Activated CD4-positive, alpha-beta memory T cell treated with anti-CD3 and anti-CD28 coated beads, Interleukin-2, amount 10 ng/mL, durations not matched to agents 7 days and 5 days (primary cell): ENCODE results near the gene FAAP20. TPM values are rescaled to one million over a fixed set of nuclear protein-coding genes. Genes with fewer than 3 reads are reported as not detected.

Experiments
- CTCF ChIA-PET: fragments of 350-600 bp; sonication (Branson Sonifier 250); formaldehyde crosslinking; loops from one replicate; lab custom pipeline; 2021; ENCODE audit warnings: antibody characterized with exemption, inconsistent platforms; lab: Charles Lee
- POLR2A ChIA-PET: fragments of 350-600 bp; sonication (Branson Sonifier 250); formaldehyde crosslinking; loops from one replicate; lab custom pipeline; 2021; ENCODE audit warnings: antibody characterized with exemption; lab: Charles Lee
- DNase-seq: peaks from one replicate; pipeline ENCODE4 v3.0.0-alpha.2; 2020
- H3K27ac Mint-ChIP-seq: one replicate; pipeline ENCODE4 v1.8.0; 2021; ENCODE audit warnings: mild to moderate bottlenecking, mixed read lengths
- H3K27me3 Mint-ChIP-seq: one replicate; pipeline ENCODE4 v1.8.0; 2021; ENCODE audit warnings: mixed read lengths
- H3K36me3 Mint-ChIP-seq: one replicate; pipeline ENCODE4 v1.8.0; 2021; ENCODE audit warnings: low read depth, mixed read lengths
- H3K4me1 Mint-ChIP-seq: one replicate; pipeline ENCODE4 v1.8.0; 2021; ENCODE audit warnings: mixed read lengths
- H3K4me3 Mint-ChIP-seq: one replicate; pipeline ENCODE4 v1.8.0; 2021; ENCODE audit warnings: mild to moderate bottlenecking, mixed read lengths
- H3K9me3 Mint-ChIP-seq: one replicate; pipeline ENCODE4 v1.8.0; 2021; ENCODE audit warnings: mixed read lengths
- total RNA-seq, 2 experiments: library from RNA; stranded (reverse); gene quantifications; one replicate each; pipeline ENCODE4 v1.2.3, GENCODE V29; 2021

The FAAP20 gene
- total RNA-seq, 2 experiments from 2014 or later = 53.4 to 57.1 TPM

GRCh38 chr1:2203671-2204414 is 9.3 kb upstream of the FAAP20 start:
- Mint-ChIP-seq H3K27me3 (peaks cover 4% of the 10 kb centered on the region), H3K27ac (no peak overlapping the region), H3K4me3 (no peak overlapping the region), H3K4me1 (peaks cover 24% of the 10 kb centered on the region), H3K36me3 (no peaks in the 10 kb centered on the region), H3K9me3 (no peaks in the 10 kb centered on the region)
- ChIA-PET CTCF (interaction anchor here (2.9 kb wide), 1 partner anchor 9 kb away, joined by 12 read pairs; the partner anchor contains the start of gene FAAP20), POLR2A (interaction anchor here (0.8 to 2.6 kb wide), 5 partner anchors 9 to 52 kb away, joined by 3 to 11 read pairs (median 7); partner anchors contain the start of gene FAAP20)
- DNase-seq = no peak

DNA sequence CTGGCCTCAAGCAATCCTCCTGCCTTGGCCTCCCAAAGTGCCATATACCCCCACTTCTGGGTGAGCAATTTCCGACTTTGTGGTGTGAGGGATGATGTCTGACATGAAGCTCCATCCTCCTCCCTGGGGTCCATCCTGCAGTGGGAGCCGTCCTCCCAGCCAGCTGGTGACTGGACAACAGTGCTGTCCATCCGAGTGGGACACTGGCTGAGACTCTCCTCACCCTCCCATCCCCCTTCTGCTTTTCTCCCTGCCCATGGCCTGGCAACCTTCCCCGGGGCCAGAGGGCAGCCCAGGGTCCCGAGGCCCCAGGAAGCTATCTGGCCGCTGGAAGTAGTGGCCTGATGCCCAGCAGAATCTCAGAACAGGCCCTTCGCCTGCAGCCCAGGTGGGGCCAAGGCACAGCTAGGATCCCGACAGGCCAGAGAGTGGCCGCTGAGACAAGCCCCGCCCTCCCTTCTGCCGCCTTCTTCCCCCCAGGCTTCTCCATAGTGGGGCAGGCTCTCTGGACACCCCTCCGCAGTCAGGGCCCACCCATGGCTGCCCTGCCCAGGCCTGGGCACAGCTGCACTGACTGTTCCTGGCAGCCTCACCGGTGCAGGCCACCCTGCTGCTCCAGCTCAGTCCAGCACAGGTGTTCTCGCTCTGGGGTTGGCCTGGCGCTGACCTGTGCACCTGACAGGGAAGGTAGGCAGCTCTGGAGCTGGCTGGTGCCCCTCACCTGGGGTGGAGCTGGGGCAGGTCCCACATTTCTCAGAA is 8.4 kb upstream of the FAAP20 start:
- H3K36me3 Mint-ChIP-seq = no peaks in the 10 kb centered on the region
- CTCF ChIA-PET = interaction anchor here (2.9 kb wide), 1 partner anchor 8 kb away, joined by 12 read pairs; the partner anchor contains the start of gene FAAP20
- DNase-seq = no peak
- H3K27me3 Mint-ChIP-seq = peaks cover 4% of the 10 kb centered on the region
- no peak overlapping the region for H3K4me3 Mint-ChIP-seq
- peaks cover 32% of the 10 kb centered on the region for H3K4me1 Mint-ChIP-seq
- H3K27ac Mint-ChIP-seq = no peak overlapping the region
- POLR2A ChIA-PET = interaction anchor here (0.8 to 1.9 kb wide), 6 partner anchors 8 to 98 kb away, joined by 3 to 7 read pairs (median 4); partner anchors contain the start of gene FAAP20
- H3K9me3 Mint-ChIP-seq = no peaks in the 10 kb centered on the region

DNA sequence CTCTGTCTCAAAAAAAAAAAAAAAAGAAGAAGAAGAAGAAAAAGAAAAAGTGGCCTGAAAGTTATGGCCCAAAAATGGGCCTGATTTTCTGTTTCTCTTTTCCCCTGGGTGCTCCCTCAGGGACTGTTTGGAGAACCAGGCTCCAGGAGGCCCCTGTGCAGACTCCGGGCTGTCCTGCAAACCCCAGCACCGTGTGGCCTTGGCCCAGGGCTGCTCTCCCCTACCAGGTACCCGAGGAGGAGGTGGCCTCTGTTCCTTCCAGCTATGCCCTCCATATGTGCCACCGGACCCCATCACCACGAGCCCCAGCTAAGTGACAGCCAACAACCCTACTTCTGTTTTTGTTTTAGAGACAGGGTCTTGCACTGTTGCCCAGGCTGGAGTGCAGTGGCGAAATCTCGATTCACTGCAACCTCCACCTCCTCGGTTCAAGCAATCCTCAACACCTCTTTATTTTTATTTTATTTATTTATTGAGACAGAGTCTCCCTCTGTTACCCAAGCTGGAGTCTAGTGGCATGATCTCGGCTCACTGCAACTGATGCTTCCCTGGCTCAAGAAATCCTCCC is 7.5 kb upstream of the FAAP20 start:
- Mint-ChIP-seq H3K27me3 (peaks cover 3% of the 10 kb centered on the region), H3K4me3 (no peak overlapping the region), H3K36me3 (no peaks in the 10 kb centered on the region), H3K27ac (no peak overlapping the region), H3K4me1 (peaks cover 33% of the 10 kb centered on the region), H3K9me3 (no peaks in the 10 kb centered on the region)
- POLR2A ChIA-PET = interaction anchor here (1.0 to 1.7 kb wide), 3 partner anchors 27 to 99 kb away, joined by 3 to 7 read pairs (median 4); no protein-coding TSS in a partner anchor
- CTCF ChIA-PET = no interaction called here
- no peak for DNase-seq

DNA sequence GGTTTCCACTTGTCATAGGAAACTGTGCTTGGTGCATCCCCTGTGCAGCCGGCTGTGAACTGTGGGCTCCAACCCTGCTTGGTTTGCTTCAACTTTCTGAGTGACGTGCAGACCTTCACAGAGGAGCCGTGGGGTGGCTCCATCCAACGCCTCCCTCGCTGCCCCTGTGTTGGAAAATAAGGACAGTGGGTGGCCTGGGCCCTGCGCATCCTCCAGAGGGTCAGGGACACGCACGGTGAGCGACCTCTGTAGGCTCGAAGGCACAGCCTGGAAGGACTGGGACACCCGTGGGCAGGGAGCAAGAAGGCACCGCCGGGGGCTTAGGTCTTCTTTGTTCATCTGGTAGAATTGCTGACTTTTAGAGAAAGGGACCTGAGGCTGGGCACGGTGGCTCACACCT is 6.5 kb upstream of the FAAP20 start:
- POLR2A ChIA-PET = interaction anchor here (1.0 to 4.1 kb wide), 2 partner anchors 9 to 31 kb away, joined by 3 to 50 read pairs; no protein-coding TSS in a partner anchor
- no peaks in the 10 kb centered on the region for H3K36me3 Mint-ChIP-seq
- H3K4me1 Mint-ChIP-seq = peaks cover 32% of the 10 kb centered on the region
- CTCF ChIA-PET = interaction anchor here (1.5 to 2.4 kb wide), 3 partner anchors 179 to 190 kb away, joined by 4 to 28 read pairs (median 7); partner anchors contain the start of genes MORN1 and RER1
- no peak overlapping the region for H3K27ac Mint-ChIP-seq
- H3K27me3 Mint-ChIP-seq = no peaks in the 10 kb centered on the region
- no peak overlapping the region for H3K4me3 Mint-ChIP-seq
- no peaks in the 10 kb centered on the region for H3K9me3 Mint-ChIP-seq
- DNase-seq = no peak

DNA sequence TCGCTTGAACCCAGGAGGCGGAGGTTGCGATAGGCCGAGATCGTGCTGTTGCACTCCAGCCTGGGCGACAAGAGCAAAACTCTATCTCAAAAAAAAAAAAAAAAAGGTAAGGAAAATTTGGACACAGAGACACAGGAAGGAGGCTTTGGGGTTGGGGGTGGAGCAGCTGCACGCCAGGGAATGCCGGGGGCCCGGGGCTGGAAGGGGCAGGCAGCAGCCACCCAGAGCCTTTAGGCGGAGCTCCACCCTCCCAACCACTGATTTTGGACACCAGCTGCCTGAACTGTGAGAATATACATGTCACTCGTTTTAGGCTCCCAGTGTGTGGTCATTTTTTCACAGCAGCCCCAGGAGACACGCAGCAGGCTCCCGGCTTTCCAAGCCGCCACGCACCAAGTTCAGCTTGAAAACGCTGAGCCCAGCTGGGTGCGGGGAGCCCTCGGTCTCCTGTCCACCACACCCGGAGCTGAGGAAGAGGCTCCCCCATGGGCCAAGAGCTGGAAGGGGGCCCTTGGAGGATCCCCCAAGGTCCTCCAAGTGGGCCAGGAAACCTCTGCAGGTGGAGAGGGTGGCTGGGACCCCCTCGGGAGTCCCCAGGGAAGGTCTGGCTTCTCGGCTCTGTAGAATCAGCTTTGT is 5.9 kb upstream of the FAAP20 start:
- ChIA-PET POLR2A (interaction anchor here (1.0 to 4.1 kb wide), 7 partner anchors 9 to 191 kb away, joined by 3 to 50 read pairs (median 8); partner anchors contain the start of genes MORN1 and RER1), CTCF (interaction anchor here (1.2 to 2.4 kb wide), 4 partner anchors 67 to 191 kb away, joined by 4 to 28 read pairs (median 6); partner anchors contain the start of genes MORN1 and RER1)
- Mint-ChIP-seq H3K4me3 (no peak overlapping the region), H3K27ac (no peak overlapping the region), H3K36me3 (no peaks in the 10 kb centered on the region), H3K9me3 (no peaks in the 10 kb centered on the region), H3K4me1 (peaks cover 32% of the 10 kb centered on the region), H3K27me3 (no peaks in the 10 kb centered on the region)
- DNase-seq = no peak

DNA sequence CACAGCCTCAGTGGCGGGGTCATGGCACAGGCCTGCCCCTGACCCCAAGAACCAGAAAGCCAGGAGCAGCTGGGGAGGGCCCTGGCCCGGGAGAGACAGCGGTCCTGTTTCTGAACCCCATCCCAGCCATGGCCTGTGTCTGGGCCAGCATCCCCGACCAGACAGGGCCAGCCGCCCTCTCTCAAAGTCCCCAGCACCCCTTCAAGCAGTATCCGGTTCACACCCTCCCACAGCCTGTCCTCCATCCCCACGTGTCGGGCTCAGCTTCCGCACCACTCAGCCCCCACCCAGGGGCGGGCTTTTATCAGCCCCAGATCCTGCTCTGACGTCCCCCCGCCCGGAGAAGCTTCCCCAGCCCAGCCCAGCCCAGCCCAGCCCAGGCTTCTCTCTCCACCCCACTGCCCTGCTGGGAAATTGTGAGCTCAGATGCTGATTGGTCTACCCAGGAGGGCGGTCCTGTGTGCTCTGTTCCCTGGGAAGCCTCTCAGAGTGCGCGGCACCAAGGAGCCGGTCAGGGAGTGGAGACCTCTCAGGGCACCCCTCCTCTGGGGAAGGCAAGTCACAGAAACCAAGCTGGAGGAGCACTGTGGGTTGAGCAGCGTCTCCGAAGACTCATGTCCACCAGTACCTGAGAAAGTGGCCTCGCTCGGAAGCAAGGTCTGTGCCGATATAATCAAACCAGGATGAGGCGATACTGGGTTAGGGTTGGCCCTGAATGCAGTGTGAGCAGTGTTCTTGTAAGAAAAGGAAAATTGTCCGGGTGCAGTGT is 4.7 kb upstream of the FAAP20 start:
- Mint-ChIP-seq H3K27ac (peak overlapping the region; percentile 86), H3K4me1 (peaks cover 31% of the 10 kb centered on the region), H3K27me3 (no peaks in the 10 kb centered on the region), H3K9me3 (no peaks in the 10 kb centered on the region), H3K4me3 (peak overlapping the region; percentile 88), H3K36me3 (no peaks in the 10 kb centered on the region)
- ChIA-PET CTCF (interaction anchor here (0.5 to 2.4 kb wide), 13 partner anchors 19 to 349 kb away, joined by 3 to 28 read pairs (median 6); partner anchors contain the start of genes MORN1 and RER1), POLR2A (interaction anchor here (0.6 to 4.1 kb wide), 12 partner anchors 8 to 386 kb away, joined by 3 to 50 read pairs (median 5); partner anchors contain the start of genes MORN1 and RER1)
- DNase-seq = peak; percentile 93

GRCh38 chr1:2198571-2198970 is 4.0 kb upstream of the FAAP20 start:
- H3K36me3 Mint-ChIP-seq = no peaks in the 10 kb centered on the region
- peak overlapping the region; percentile 88 for H3K4me3 Mint-ChIP-seq

GRCh38 chr1:2197707-2198165 is 3.2 kb upstream of the FAAP20 start:
- ChIA-PET POLR2A (interaction anchor here (1.1 to 4.1 kb wide), 4 partner anchors 30 to 184 kb away, joined by 3 to 50 read pairs (median 6); no protein-coding TSS in a partner anchor), CTCF (interaction anchor here (5.3 kb wide), 1 partner anchor 184 kb away, joined by 175 read pairs; no protein-coding TSS in a partner anchor)
- DNase-seq = no peak
- H3K4me1 Mint-ChIP-seq = peaks cover 40% of the 10 kb centered on the region
- H3K9me3 Mint-ChIP-seq = no peaks in the 10 kb centered on the region
- no peaks in the 10 kb centered on the region for H3K36me3 Mint-ChIP-seq
- H3K27ac Mint-ChIP-seq = peak overlapping the region; percentile 86
- no peak overlapping the region for H3K4me3 Mint-ChIP-seq
- no peaks in the 10 kb centered on the region for H3K27me3 Mint-ChIP-seq

More at GRCh38 chr1:2198571-2198970, 4.0 kb upstream of the FAAP20 start:
- H3K9me3 Mint-ChIP-seq = no peaks in the 10 kb centered on the region
- ChIA-PET CTCF (interaction anchor here (0.5 to 5.3 kb wide), 8 partner anchors 36 to 267 kb away, joined by 3 to 175 read pairs (median 6); partner anchors contain the start of genes MORN1 and RER1), POLR2A (interaction anchor here (1.0 to 4.1 kb wide), 10 partner anchors 9 to 387 kb away, joined by 3 to 50 read pairs (median 6); partner anchors contain the start of genes MORN1 and RER1)
- no peak for DNase-seq
- peak overlapping the region; percentile 86 for H3K27ac Mint-ChIP-seq
- no peaks in the 10 kb centered on the region for H3K27me3 Mint-ChIP-seq
- H3K4me1 Mint-ChIP-seq = peaks cover 34% of the 10 kb centered on the region

DNA sequence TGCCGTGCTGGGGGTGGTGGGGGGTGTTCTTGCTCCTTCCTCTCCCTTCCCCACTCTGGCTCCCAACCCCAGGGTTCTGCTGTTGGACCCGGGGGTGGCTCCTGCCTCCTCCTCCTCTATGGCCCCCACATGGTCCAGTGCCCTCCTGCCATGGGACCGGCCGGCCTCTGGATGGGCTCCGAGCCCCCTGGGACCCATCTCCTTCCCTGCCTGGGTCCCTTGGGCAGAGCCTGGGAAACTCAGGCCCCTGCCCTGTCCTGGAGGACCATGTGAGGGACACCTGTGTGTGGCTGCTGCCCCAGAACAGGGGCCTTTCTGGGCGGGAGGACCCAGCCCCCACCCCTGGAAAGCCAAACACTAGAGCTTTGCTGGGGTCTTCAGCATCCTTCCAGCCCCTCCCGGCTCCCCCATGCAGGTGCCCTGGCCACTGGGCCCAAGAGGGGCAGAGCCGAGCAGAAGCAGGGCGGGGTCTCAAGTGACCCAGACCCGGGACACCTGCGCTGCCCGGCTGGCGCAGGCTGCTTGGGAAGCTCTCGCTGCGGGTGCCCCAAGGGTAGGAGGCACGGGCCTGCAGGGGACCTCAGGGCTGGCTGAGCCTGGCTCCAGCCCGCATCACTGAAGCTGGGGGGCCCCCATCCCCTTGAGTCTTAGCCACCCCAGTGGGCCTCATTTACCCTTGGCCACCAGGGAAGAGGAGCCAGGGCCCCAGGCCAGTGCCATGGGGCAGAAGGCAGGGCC is 2.5 kb upstream of the FAAP20 start:
- H3K27ac Mint-ChIP-seq = no peak overlapping the region
- no peaks in the 10 kb centered on the region for H3K9me3 Mint-ChIP-seq

GRCh38 chr1:2195785-2196184 is 1.2 kb upstream of the FAAP20 start:
- Mint-ChIP-seq H3K36me3 (no peaks in the 10 kb centered on the region), H3K4me3 (no peak overlapping the region), H3K9me3 (no peaks in the 10 kb centered on the region), H3K27ac (peak overlapping the region; percentile 92), H3K27me3 (no peaks in the 10 kb centered on the region), H3K4me1 (peaks cover 47% of the 10 kb centered on the region)
- ChIA-PET POLR2A (interaction anchor here (1.1 to 3.7 kb wide), 13 partner anchors 12 to 389 kb away, joined by 3 to 48 read pairs (median 5); partner anchors contain the start of genes MORN1, PEX10 and RER1), CTCF (interaction anchor here (1.2 to 5.3 kb wide), 12 partner anchors 12 to 365 kb away, joined by 3 to 175 read pairs (median 9); partner anchors contain the start of genes MORN1 and RER1)
- no peak for DNase-seq

More for the DNA sequence above, 2.5 kb upstream of the FAAP20 start:
- peaks cover 43% of the 10 kb centered on the region for H3K4me1 Mint-ChIP-seq
- no peaks in the 10 kb centered on the region for H3K36me3 Mint-ChIP-seq
- POLR2A ChIA-PET = interaction anchor here (1.1 to 3.7 kb wide), 4 partner anchors 32 to 350 kb away, joined by 4 to 27 read pairs (median 12); no protein-coding TSS in a partner anchor
- DNase-seq = no peak
- H3K4me3 Mint-ChIP-seq = no peak overlapping the region
- H3K27me3 Mint-ChIP-seq = no peaks in the 10 kb centered on the region
- CTCF ChIA-PET = interaction anchor here (5.3 kb wide), 1 partner anchor 185 kb away, joined by 175 read pairs; no protein-coding TSS in a partner anchor
